Stimulated activated CD8-positive, alpha-beta memory T cell treated with anti-CD3 and anti-CD28 coated beads, Interleukin-15, amount 100 ng/mL, for 1 hour (primary cell): Measurements from ENCODE around the gene HSD17B2.
"Not testable (repeated sequence)": the region's sequence is repeated elsewhere in the genome, so short reads cannot be mapped to it uniquely, and the experiment has no call there.

Source experiments
- DNase-seq: peaks from one replicate; pipeline ENCODE4 v3.0.0-alpha.2; 2020; ENCODE audit warnings: low read depth

HSD17B2 gene

DNA sequence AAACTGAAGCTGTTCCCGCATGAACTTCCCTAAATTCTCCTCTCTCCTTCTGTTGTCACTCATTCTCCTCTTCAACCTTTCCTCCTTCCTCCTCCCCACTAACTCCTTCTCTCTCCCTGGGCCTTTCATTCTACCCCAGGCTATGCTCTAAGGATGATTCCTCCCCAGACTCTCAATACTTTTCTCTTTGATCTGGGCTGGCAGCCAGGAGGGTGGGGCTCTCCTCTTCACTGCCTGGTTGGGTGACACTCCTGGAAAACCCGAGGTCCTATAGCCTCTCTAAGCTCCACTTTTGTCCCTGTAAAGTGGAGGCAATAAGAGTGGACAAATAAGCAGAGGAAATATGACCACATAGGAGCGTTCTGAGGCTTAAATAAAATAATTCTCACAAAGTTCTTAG is 46.2 kb downstream of the HSD17B2 start:
- no peak for DNase-seq

DNA sequence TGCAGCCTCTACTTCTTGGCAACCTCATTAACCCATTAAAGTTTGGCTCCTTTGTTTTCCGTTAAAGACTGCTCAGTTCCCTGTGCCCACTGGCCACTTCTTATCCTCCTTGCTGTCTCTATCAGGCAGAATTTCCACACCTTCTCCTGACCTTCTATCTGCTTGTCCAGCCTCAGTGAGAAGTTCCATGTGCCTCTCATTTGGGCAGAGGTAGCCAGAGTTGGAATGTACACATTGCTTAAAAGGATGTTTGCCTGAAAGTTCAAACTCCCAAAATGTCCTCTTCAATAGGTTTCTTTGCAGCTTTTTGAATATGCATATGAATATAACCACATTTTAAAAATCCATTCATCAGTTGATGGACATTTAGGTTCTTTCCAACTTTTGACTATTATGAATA is 47.0 kb downstream of the HSD17B2 start:
- DNase-seq = no peak

DNA sequence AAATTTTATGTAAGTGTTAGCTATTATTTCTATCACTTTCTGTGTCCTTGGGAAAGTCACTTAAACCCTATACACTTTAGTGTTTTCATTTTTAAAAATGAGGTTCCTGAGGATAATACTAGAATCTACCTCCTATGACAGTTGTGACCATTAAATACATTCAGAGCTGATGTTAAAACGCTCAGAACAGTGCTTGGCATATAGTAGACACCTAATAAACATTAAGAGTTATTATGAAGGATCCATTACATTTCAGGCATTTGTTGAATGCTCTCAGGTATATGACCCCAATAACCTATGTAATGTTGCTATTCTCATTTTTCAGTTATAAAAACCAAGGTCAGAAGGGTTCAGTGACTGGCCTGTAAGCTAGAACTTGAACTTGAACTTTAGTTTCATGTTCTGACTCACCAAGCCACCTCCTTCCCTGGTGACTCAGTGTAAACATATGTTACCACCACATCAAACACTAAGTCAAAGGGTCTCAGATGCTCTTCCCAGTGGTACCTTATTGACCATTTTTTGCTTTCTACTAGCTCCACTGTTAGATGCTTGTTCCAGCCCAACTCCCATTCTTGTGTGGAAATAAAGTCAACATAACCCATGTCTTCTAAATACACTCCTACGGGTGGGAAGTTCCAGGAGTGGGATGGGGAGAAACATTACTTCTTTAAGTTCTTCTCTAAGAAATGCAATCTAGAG is 47.6 kb downstream of the HSD17B2 start:
- no peak for DNase-seq

DNA sequence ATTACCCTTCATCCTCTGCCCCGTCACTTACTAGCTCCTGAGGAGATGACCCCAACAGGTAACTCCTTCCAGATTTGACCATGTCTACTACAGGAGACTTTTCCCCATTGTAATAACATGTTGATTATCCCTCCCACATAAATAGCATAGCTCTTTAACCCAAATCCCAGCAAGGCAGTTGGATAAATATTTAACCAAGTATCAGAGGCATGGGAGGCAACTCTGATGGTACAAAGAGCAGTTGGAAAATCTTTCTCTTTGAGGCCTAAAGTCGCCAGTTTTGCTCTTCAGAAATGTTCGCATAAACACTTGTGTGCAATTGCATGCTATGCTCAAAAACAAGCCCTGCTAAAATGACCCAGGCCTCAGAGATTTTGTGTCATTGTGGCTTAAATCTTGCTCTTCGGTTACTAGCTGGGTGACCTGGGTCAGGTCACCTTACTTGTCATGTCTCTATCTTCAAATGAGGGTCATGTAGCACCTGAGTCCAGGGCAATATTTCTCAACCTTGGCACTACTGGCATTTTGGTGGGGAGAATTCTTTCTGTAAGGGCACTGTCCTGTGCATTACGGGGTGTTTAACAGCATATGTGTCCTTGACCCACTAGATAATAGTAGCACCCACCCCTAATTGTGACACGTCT is 48.8 kb downstream of the HSD17B2 start:
- DNase-seq = no peak

DNA sequence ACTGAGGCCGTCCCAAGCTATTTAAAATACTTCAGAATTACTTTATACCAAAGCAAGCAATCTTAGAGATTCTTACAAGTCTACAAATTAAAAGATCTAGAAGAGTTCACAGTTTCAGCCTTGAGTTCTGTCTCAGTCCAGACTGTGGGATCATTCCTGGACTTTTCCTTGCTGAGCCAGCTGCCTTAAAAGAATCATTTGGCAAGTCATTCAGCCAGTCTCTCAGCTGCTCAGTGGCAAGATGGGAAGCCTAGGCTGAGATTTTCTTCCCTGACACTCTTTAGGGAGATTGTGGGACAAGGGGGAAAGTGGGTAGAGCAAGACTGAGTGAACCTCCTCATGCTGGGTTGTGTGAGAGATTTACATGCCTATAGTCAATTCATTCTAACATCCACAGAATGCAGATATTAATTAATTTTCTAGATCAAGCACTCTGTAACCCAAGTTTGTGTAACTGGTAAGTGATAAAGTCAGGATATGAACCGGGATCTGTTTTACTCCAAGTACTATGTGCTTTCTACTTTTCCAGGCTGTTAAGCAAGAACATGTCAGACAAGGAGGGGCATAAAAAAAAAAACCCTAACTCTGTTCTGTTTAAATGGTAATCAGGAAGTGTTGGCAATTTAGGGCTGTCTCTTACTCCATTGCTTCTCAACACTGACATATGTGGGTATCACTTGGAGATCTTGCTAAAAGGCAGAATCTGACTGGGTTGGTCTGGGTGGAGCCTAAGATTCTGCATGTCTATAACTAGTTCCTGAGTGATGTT is 50.1 kb downstream of the HSD17B2 start:
- DNase-seq = no peak

DNA sequence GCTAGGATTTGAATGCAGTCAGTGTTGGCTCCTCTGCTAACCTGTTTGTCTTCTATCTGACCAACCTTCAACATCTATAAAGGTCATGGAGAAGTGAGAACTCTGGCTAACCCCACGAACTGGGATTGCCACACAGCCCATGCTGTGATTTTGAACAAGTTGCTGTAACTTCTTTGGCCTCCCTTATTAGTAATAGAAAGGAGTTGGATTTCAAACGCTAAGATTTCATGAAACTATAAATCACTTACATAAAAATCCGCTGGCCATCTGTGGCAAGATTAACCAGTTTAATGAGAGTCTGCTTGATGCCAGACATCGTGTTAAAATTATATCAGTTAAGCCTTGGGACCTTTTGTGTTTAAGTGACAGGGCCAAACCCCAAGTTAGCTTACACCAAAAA is 53.4 kb downstream of the HSD17B2 start:
- no peak for DNase-seq

DNA sequence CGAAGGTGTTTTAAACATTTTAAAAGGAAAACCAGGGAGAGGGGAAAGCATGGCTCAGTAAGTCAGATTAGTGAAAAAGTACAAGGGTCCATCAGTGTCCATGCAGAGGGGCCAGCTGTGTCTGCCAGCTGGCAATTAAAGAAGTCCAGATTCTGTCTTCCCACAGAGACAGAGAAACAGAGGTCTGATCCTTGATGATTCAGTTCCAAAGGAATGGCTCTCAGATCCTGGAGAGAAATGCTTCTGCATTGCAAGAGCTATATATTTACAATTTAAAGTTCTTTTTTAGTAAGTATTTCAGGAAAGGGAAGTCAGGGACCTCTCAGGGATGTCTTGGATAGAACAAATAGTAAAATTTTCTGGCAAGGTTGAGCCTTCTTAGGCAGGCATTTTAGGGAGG is 56.2 kb downstream of the HSD17B2 start:
- no peak for DNase-seq

DNA sequence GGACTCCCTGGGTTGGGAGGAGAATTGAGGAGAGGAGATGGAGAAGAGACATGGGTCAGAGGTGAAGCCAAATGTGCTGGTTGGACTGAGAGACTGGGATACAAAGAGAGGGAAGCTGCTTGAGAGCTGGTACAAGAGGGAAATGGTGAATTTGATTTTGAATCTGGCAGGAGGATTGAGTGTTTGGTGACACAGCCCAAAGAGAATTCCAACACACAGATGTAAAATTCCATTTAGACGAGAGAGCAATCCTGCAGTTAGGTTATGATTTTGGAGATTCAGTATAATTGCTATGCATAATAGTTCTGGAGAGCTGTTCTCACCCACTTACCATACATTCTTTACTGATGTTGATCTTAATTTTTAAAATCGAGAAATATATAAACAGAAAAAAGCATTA is 57.7 kb downstream of the HSD17B2 start:
- DNase-seq = no peak

DNA sequence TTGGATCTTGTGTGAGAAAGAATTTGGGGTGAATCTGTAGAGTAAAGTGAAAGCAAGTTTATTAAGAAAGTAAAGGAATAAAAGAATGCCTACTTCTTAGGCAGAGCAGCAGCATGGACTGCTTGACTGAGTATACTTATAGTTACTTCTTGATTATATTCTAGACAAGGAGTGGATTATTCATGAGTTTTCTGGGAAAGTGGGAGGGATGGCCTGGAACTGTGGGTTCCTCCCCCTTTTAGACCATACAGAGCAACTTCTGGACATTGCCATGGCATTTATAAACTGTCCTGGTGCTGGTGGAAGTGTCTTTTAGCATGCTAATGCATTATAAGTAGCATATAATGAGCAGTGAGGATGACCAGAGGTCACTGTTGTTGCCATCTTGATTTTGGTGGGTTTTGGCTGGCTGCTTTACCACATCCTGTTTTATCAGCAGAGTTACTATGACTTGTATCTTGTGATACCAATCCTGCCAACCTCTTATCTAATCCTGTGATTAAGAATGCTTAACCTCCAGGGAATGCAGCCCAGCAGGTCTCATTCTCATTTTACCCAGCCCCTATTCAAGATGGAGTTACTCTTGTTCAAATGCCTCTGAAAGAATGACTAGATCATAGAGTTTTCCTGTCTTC is 58.7 kb downstream of the HSD17B2 start:
- no peak for DNase-seq

DNA sequence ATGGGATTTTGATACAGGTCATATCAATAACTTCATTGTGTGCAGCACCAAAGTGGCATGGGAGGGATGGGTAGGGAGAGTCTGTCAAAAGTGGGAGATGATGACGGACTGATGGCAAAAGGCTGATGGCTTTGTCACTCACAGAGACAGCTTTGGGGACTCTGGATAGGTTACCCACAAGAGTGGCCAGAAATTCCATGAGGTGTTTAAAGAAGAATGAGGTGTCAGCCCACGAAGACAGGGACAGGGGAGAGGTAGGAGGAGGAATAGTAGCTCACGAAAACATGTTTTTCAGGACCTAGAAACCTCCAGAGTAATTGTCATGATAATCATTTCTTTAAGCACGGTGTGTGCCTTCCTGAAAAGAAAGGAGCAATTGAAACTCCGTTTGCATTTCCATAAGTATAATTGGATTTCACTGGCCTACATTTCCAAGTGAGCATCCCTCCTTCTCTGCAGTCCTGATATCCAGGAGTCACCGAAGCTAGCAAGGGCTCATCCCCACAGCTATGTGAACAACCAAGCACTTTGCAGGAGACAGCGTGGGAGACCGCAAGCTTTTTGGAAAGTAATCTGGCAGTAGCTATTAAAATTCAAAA is 60.0 kb downstream of the HSD17B2 start:
- DNase-seq = no peak

DNA sequence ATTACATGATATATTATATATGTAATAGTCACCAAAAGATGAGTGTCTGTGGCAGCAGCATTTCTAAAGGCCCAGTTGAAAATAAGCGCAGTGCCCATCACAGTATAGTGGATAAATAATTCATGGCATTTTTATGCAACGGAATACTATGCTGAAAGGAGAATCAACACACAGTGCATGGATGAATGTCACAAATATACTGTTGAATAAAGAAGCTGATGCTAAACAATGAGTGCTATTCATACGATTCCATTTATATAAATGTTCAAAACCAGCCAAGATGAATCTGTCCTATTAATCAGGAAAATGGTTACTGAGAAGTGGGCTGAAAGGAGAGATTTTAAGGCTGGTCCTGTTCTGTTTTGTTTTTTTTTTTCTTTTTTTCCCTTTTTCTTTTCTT is 61.6 kb downstream of the HSD17B2 start:
- DNase-seq = no peak

DNA sequence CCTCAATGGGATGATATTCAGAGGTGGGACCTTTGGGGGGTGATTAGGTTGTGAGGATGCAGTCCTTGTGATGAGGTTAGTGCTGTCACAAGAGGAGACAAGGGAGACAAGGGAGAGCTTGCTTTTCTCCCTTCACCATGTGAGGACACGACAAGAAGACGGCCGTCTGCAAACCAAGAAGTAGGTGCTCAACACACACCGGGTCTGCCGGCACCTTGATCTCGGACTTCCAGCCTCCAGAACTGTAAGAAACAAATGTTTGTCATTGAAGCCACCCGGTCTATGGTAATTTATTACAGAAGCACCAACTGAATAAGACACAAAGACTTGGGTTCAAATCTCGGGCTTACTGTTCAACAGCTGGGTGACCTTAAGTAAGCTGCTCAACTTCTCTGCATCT is 70.1 kb downstream of the HSD17B2 start:
- DNase-seq = no peak

DNA sequence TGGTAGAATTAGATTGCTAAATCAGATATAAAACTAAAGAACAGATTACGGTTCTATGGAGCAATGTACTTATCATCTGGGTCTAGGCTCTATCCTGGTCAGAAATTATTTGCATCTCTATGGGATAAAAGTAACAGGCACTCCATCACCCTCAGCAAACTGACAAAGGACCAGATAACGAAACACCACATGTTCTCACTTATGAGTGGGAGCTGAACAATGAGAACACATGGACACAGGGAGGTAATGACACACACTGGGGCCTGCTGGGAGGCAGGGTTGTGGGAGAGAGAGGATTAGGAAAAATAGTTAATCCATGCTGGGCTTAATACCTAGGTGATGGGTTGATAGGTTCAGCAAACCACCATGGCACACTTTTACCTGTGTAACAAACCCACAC is 73.0 kb downstream of the HSD17B2 start:
- DNase-seq = no peak

DNA sequence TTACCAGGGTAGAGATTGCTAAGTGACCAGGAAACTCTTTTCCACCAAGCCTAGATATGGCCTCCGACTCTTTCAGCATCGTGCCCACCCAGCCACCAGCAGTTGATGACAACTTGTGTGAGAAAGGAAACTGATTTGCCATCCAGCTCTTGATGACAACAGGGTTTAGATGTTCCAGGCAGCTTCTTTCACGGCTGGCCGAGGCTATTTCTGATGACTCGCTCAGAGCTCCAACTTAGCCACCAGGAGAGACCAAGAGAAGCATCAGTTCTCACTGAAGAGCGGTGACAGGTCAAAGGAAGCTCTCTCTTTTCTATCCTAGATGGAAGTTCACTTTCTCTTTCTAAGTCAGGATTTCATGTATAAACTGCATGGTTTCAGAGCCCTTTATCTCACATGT is 73.7 kb downstream of the HSD17B2 start:
- no peak for DNase-seq

DNA sequence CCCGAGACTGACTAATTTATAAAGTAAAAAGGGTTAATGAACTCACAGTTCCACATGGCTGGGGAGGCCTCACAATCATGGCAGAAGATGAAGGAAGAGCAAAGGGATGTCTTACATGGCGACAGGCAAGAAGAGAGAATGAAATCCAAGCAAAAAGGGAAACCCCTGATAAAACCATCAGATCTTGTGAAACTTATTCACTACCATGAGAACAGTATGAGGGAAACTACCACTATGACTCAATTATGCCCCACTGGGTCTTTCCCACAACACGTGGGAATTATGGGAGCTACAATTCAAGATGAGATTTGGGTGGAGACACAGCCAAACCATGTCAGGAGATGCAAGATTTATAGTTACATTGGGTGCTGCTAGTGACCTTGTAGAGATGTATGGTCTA is 74.2 kb downstream of the HSD17B2 start:
- DNase-seq = not testable (repeated sequence)

DNA sequence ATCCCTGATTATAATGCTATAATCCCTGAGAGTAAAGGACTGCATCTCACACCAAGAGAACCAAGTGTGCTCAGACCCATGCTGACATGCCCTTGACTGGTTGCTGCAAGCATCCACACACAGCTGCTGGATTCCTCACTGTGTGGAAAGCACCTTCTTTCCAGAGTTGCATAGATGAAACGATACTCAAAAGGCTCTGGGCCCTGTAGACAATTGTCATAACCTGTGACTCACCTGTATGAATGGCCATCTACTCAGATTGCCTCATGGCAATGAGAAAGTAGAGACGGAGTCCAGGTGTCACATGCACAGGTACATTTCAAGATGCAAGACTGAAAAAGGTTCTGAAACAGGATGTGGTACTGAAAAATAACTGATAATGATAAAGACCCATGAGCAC is 76.9 kb downstream of the HSD17B2 start:
- no peak for DNase-seq

DNA sequence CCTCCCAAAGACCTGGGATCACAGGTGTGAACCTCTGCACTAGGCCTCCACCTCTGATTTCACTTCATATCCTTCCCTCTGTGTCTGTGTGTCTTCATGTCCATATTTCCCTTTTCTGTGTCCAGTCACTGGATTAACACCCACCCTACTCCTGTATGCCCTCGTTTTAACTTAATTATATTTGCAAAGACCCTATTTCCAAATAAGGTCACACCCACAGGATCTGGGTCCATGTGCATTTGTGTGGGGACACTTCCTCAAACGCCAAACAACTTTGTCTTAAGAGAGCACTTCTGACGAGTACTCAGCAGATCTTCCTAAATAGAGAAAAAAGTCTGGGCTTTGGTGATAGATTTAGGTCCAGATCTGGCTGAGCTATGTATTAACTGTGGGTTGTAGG is 78.7 kb downstream of the HSD17B2 start:
- DNase-seq = no peak

DNA sequence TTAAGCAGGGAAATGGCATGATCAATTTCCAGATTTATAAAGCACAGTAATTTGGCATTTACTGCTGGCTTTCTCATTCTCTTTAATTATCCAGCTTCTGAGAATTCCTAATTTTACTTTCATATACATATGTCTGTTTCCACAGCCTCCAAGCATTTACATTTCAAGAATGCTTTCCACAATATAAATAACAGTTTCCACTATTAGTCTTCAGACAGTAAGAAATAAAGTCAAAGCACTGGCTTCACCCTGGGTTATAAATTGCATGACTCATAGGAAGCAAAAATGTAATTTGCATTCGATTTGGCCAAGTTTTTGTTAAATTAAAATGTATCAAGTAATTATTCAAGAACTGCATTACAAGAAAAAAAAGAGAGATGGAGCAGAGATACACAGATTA is 81.5 kb downstream of the HSD17B2 start:
- DNase-seq = no peak

DNA sequence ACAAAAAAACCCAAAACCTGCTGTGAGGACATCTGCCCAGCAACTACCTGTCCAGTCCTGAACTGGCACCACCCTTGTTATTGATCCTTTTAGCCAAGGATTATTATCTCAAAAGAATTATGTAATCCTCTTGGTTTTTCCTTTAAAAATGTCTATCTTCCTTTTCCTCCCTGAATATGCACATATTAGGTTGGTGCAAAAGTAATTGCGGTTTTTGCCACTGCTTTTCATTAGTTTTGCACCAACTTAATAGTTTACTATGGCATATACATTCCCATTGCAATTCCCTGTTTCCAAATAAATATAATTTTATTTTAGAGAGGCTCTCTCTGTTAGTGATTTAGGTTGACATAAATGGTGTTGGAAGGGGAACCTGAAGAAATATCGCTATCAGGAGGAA is 83.7 kb downstream of the HSD17B2 start:
- no peak for DNase-seq

DNA sequence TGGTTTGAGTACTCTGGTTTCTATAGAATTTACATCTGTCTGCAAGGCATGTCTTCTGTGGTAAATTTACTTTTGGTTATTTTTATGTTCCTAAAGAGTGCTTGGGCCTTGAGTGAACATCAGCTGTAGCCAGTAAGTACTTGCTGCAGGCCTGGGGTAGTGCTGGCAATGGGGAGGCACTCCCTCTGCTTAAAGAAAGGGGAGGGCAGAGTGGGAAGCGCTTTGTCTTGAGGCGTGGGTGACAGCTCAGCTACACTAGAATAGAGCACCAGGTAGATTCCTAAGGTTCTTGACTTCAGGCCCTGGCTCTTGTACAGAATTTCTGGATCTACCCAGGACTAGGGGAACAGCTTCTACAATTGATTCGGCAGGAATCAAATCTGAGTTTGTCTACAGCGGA is 84.4 kb downstream of the HSD17B2 start:
- DNase-seq = no peak

DNA sequence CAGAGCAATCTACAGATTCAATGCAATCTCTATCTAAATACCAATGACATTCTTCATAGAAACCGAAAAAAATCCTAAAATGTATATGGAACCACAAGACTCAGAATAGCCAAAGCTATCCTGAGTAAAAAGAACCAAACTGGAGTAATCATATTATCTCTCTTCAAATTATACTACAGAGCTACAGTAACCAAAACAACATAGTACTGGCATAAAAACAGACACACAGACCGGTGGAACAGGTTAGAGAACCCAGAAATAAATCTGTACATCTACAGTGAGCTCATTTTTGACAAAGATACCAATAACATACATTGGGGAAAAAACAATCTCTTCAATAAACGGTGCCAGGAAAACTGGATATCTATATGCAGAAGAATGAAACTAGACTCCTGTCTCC is 89.6 kb downstream of the HSD17B2 start:
- DNase-seq = no peak

DNA sequence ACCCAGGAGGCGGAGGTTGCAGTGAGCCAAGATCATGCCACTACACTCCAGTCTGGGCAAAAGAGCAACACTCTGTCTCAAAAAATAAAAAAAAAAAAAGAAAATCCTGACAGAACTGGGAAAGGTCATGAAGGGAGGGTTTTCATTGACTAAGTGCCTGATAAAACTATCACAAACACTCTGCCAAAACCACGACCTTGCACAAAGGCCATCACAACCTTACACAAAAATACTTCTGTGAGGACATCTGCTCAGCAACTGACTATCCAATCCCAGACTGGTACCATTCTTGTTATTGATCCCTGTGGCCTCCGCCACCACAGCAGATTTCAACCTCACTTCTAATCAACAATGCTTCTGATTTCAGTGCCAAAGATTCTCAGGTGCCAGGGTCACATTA is 94.8 kb downstream of the HSD17B2 start:
- no peak for DNase-seq

DNA sequence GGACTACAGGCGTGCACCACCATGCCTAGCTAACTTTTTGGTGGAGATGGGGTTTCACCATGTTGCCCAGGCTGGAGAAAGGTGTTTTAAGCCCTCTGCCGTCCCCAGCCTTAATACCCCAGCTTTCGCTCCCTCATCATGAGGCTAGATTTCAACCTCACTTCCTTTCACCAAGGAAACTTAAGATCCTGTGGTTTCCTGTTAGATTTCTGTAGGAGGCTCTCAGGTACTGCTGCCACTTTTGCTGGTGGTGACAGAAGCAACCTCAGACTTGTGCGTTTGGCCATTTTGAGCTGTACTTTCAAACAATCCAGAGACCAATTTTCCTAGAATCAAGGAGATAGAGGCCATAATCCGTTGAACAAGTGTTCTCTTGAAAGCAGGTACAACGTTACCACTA is 98.7 kb downstream of the HSD17B2 start:
- DNase-seq = no peak
